Parathyroid adenoma (tissue), 2 donors: ENCODE measurements around the gene TBR1.

Source experiments
- H2AFZ ChIP-seq: fragments of 300-600 bp; sonication (generic); one replicate; pipeline ENCODE4 v1.7.0; 2017; ENCODE audit warnings: antibody characterized with exemption, mild to moderate bottlenecking
- H3K27ac ChIP-seq: fragments of 300-600 bp; sonication (generic); one replicate; pipeline ENCODE4 v1.7.0; 2017
- H3K27me3 ChIP-seq: fragments of 300-600 bp; sonication (generic); one replicate; pipeline ENCODE4 v1.7.0; 2017; ENCODE audit warnings: low read length; ENCODE audit not compliant: control insufficient read depth, insufficient read depth
- H3K36me3 ChIP-seq: fragments of 300-600 bp; sonication (generic); one replicate; pipeline ENCODE4 v1.7.0; 2017; ENCODE audit warnings: low read length; ENCODE audit not compliant: control insufficient read depth, insufficient read depth
- H3K4me1 ChIP-seq: fragments of 300-600 bp; sonication (generic); one replicate; pipeline ENCODE4 v1.7.0; 2017; ENCODE audit warnings: control low read depth
- H3K4me2 ChIP-seq: fragments of 300-600 bp; sonication (generic); one replicate; pipeline ENCODE4 v1.7.0; 2017; ENCODE audit warnings: low read length
- H3K4me3 ChIP-seq: fragments of 300-600 bp; sonication (generic); one replicate; pipeline ENCODE4 v1.7.0; 2017; ENCODE audit warnings: low read depth, low read length
- H3K79me2 ChIP-seq: fragments of 300-600 bp; sonication (generic); one replicate; pipeline ENCODE4 v1.7.0; 2017; ENCODE audit warnings: control low read depth
- H3K9ac ChIP-seq: fragments of 300-600 bp; sonication (generic); one replicate; pipeline ENCODE4 v1.7.0; 2017; ENCODE audit warnings: mild to moderate bottlenecking
- H3K9me3 ChIP-seq: fragments of 300-600 bp; sonication (generic); one replicate; pipeline ENCODE4 v1.7.0; 2017; ENCODE audit warnings: low read length; ENCODE audit not compliant: control insufficient read depth
- TF ChIP-seq, protein P1 (sequence below): fragments of 300-600 bp; sonication (generic); IDR thresholded peaks from one replicate; pipeline ENCODE4 v1.7.0; 2017; ENCODE audit warnings: antibody characterized with exemption, mild to moderate bottlenecking
- donor health status: primary hyperparathyroidism.

Gene TBR1

GRCh38 chr2:161434118-161434517 lies 18.0 kb downstream of the TBR1 start:
- Histone ChIP-seq H2AFZ (no peak overlapping the region), H3K27me3 (no peaks in the 10 kb centered on the region), H3K27ac (no peak overlapping the region), H3K9ac (no peak overlapping the region), H3K79me2 (no peaks in the 10 kb centered on the region), H3K4me3 (no peak overlapping the region), H3K4me1 (no peaks in the 10 kb centered on the region), H3K4me2 (no peak overlapping the region), H3K9me3 (peaks cover 5% of the 10 kb centered on the region), H3K36me3 (no peaks in the 10 kb centered on the region)
- TF ChIP-seq, protein P1, sequence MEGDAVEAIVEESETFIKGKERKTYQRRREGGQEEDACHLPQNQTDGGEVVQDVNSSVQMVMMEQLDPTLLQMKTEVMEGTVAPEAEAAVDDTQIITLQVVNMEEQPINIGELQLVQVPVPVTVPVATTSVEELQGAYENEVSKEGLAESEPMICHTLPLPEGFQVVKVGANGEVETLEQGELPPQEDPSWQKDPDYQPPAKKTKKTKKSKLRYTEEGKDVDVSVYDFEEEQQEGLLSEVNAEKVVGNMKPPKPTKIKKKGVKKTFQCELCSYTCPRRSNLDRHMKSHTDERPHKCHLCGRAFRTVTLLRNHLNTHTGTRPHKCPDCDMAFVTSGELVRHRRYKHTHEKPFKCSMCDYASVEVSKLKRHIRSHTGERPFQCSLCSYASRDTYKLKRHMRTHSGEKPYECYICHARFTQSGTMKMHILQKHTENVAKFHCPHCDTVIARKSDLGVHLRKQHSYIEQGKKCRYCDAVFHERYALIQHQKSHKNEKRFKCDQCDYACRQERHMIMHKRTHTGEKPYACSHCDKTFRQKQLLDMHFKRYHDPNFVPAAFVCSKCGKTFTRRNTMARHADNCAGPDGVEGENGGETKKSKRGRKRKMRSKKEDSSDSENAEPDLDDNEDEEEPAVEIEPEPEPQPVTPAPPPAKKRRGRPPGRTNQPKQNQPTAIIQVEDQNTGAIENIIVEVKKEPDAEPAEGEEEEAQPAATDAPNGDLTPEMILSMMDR = no peak

GRCh38 chr2:161436411-161436810 lies 20.3 kb downstream of the TBR1 start:
- H3K4me3 ChIP-seq = no peak overlapping the region
- H3K9ac ChIP-seq = no peak overlapping the region
- H3K4me2 ChIP-seq = no peak overlapping the region
- H3K27ac ChIP-seq = no peak overlapping the region
- H2AFZ ChIP-seq = no peak overlapping the region
- H3K79me2 ChIP-seq = no peaks in the 10 kb centered on the region
- no peaks in the 10 kb centered on the region for H3K4me1 ChIP-seq
- no peaks in the 10 kb centered on the region for H3K36me3 ChIP-seq
- TF ChIP-seq, protein P1 = no peak
- H3K27me3 ChIP-seq = no peaks in the 10 kb centered on the region
- peaks cover 5% of the 10 kb centered on the region for H3K9me3 ChIP-seq

DNA sequence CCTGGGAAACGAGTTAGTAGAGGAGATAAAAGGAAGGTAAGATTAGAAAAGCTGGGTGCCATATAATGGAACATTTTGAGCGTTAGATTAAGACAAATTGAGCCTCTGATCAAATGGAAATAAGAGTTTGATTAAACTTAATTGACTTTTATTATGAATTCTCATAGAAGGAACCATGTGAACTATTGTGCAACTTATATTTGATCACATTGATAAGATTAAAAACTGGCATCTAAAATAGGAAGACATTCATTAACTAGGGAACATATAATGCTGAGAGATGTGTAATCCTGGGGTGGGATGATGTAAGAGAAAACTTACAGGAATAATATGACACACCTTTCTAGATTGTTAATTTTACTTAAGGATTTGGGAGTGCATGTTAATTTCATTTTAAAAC lies 22.5 kb downstream of the TBR1 start:
- TF ChIP-seq, protein P1 = no peak
- Histone ChIP-seq H3K4me2 (no peak overlapping the region), H3K4me3 (no peak overlapping the region), H3K27me3 (no peaks in the 10 kb centered on the region), H3K27ac (no peak overlapping the region), H3K79me2 (no peaks in the 10 kb centered on the region), H3K9ac (no peak overlapping the region), H3K9me3 (peaks cover 5% of the 10 kb centered on the region), H3K36me3 (no peaks in the 10 kb centered on the region), H3K4me1 (no peaks in the 10 kb centered on the region), H2AFZ (no peak overlapping the region)

DNA sequence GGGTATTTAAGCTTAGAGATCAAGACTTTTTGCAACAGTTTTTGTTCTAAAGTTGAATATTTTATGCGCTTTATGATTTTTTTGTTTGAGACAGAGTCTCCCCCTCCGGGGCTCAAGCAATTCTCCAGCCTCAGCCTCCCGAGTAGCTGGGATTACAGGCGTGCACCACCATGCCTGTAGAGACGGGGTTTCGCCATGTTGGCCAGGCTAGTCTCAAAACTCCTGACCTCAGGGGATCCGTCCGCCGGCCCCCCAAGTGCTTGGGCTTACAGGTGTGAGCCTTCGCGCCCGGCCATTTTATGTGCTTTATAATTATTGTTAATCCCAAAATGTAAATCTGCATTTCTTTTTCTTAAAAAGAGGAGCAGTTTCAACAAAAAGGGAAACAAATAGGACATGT lies 29.0 kb downstream of the TBR1 start:
- Histone ChIP-seq H3K9ac (no peak overlapping the region), H3K4me1 (no peaks in the 10 kb centered on the region), H3K79me2 (no peaks in the 10 kb centered on the region), H3K4me2 (no peak overlapping the region), H3K9me3 (peaks cover 3% of the 10 kb centered on the region), H3K27me3 (no peaks in the 10 kb centered on the region), H3K36me3 (no peaks in the 10 kb centered on the region), H3K4me3 (no peak overlapping the region), H2AFZ (no peak overlapping the region), H3K27ac (no peak overlapping the region)
- TF ChIP-seq, protein P1 = no peak

DNA sequence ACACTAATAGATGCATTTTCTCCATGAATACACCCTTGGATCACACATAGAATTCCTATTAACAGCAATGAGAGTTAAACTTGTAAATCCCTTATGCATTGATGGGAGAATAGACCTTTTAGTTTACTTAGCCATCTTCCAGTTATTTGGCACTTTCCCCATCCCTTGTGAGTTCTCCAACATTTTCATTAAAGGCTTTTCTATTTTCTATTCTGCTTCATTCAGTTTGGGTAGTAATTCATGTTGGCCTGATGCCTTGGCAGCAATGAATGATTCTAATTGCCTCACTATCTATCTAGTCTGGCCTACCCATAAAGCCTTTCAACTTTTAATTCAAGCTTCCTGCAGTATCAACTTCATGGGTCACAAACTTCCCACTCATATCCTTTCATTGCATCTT lies 32.3 kb downstream of the TBR1 start:
- TF ChIP-seq, protein P1 = no peak
- H3K9me3 ChIP-seq = peaks cover 3% of the 10 kb centered on the region

More for the DNA sequence above, 32.3 kb downstream of the TBR1 start:
- Histone ChIP-seq H3K4me3 (no peak overlapping the region), H3K27ac (no peak overlapping the region), H3K9ac (no peak overlapping the region), H3K36me3 (no peaks in the 10 kb centered on the region), H3K79me2 (no peaks in the 10 kb centered on the region), H3K27me3 (no peaks in the 10 kb centered on the region), H2AFZ (no peak overlapping the region), H3K4me1 (no peaks in the 10 kb centered on the region), H3K4me2 (no peak overlapping the region)
